HepG2 (cell line): ENCODE measurements around the gene HOXA10. TPM values are rescaled to one million over a fixed set of nuclear protein-coding genes. Genes with fewer than 3 reads are reported as not detected.

ENCODE experiments used
- ATAC-seq: fragments of 200-7000 bp; cut with Tn5 transposase; 3 replicates; pipeline ENCODE4 v1.9.1; 2020; ENCODE audit warnings: mild to moderate bottlenecking, moderate library complexity
- BruUV-seq: library from RNA; stranded (reverse); fragments of 400-500 nt; replicated peaks from 2 replicates; lab custom pipeline; 2021; lab: Mats Ljungman, UMichigan
- CTCF ChIA-PET: fragments of 300-600 bp; formaldehyde crosslinking; extraction: SDS; loops from one replicate; lab custom pipeline; 2021; ENCODE audit warnings: low total read pairs, inconsistent platforms, low intra/inter-chr PET ratio; lab: Yijun Ruan, JAX
- POLR2A ChIA-PET: fragments of 350-600 bp; sonication (Branson Sonifier 250); formaldehyde crosslinking; loops from one replicate; lab custom pipeline; 2020; ENCODE audit warnings: antibody characterized with exemption, inconsistent platforms; lab: Yijun Ruan, JAX
- DNase-seq: peaks from one replicate; pipeline ENCODE4 v3.0.0-alpha.2; 2015; ENCODE audit warnings: low spot score
- FAIRE-seq: peaks from 3 replicates; lab custom pipeline; 2011; peaks lifted over from hg19 to GRCh38; lab: Jason Lieb, UNC
- H2AFZ ChIP-seq: one replicate; pipeline ENCODE4 v1.6.1; 2011; ENCODE audit warnings: low read length, inconsistent platforms
- H3K27ac ChIP-seq: fragments of 300-600 bp; 3 replicates; pipeline ENCODE4 v1.8.0; 2011; ENCODE audit warnings: mixed run types, mild to moderate bottlenecking, mixed read lengths, low read length, inconsistent platforms; ENCODE audit not compliant: insufficient read depth; ENCODE audit errors: extremely low read length
- H3K27me3 ChIP-seq, 2 experiments: fragments of 200-600 bp in 1 of 2; 2 replicates in 1 of 2; 3 replicates in 1 of 2; pipeline versions ENCODE4 v1.6.0 to v1.8.0; 2011; ENCODE audit warnings: low read length in 2 of 2, mild to moderate bottlenecking in 2 of 2, moderate library complexity in 2 of 2, inconsistent platforms in 1 of 2; ENCODE audit not compliant: insufficient read depth in 2 of 2, control insufficient read depth in 1 of 2
- H3K36me3 ChIP-seq, 2 experiments: fragments of 200-600 bp in 1 of 2; replicated peaks in 1 of 2; 2 replicates in 1 of 2; 3 replicates in 1 of 2; pipeline versions ENCODE4 v1.5.1 to v1.8.0; 2011; ENCODE audit warnings: low read length in 2 of 2, inconsistent platforms in 1 of 2; ENCODE audit not compliant: insufficient read depth in 2 of 2, control insufficient read depth in 1 of 2
- H3K4me1 ChIP-seq: 2 replicates; pipeline ENCODE4 v1.5.1; 2012; ENCODE audit warnings: low read length, inconsistent platforms; ENCODE audit not compliant: insufficient read depth
- H3K4me2 ChIP-seq: 2 replicates; pipeline ENCODE4 v1.6.0; 2011; ENCODE audit warnings: low read depth, low read length, inconsistent platforms
- H3K4me3 ChIP-seq, 3 experiments: fragments of 200-600 bp in 1 of 3; sonication (generic), shearing (Covaris generic) in 1 of 3; replicated peaks in 1 of 3; 2 replicates each; pipeline ENCODE4 v1.5.1; 2011 to 2016; ENCODE audit warnings: low read length in 3 of 3, inconsistent platforms in 2 of 3, low read depth in 2 of 3, mild to moderate bottlenecking in 2 of 3, control low read depth in 1 of 3, mixed read lengths in 1 of 3; ENCODE audit not compliant: insufficient read depth in 1 of 3
- H3K79me2 ChIP-seq: one replicate; pipeline ENCODE4 v1.6.1; 2011; ENCODE audit warnings: low read length, inconsistent platforms; ENCODE audit not compliant: insufficient read depth
- H3K9ac ChIP-seq: 2 replicates; pipeline ENCODE4 v1.6.0; 2011; ENCODE audit warnings: mild to moderate bottlenecking, low read depth, low read length, inconsistent platforms; ENCODE audit not compliant: insufficient read depth
- H3K9me3 ChIP-seq: 2 replicates; pipeline ENCODE4 v1.5.1; 2012; ENCODE audit warnings: mild to moderate bottlenecking, low read length
- H4K20me1 ChIP-seq: 2 replicates; pipeline ENCODE4 v1.6.0; 2011; ENCODE audit warnings: inconsistent platforms, mild to moderate bottlenecking, low read length, moderate library complexity; ENCODE audit not compliant: insufficient read depth
- CBX1 ChIP-seq: IDR thresholded peaks from one replicate; pipeline ENCODE4 v1.6.1; 2016; ENCODE audit warnings: antibody characterized with exemption, low read depth
- CBX2 ChIP-seq, 2 experiments: fragments of 200-600 bp in 1 of 2; sonication (generic); formaldehyde crosslinking in 1 of 2; IDR thresholded peaks; 2 replicates each; pipeline versions ENCODE4 v1.7.0 to v1.8.1; 2018 to 2022; ENCODE audit warnings: low read depth in 2 of 2, low read length in 1 of 2, mild to moderate bottlenecking in 1 of 2, missing genetic modification reagents in 1 of 2
- CHD4 ChIP-seq: fragments of 200-600 bp; sonication (generic); IDR thresholded peaks from 2 replicates; pipeline ENCODE4 v1.7.0; 2017; ENCODE audit warnings: mild to moderate bottlenecking, low read length, borderline replicate concordance
- CREB1 ChIP-seq, 2 experiments: fragments of 450-650 bp in 1 of 2; IDR thresholded peaks; 2 replicates each; pipeline ENCODE4 v1.6.1; 2016 to 2017; ENCODE audit warnings: control low read depth in 1 of 2, mild to moderate bottlenecking in 1 of 2, missing compliant biosample characterization in 1 of 2, missing genetic modification characterization in 1 of 2
- EP300 ChIP-seq, 3 experiments: sonication (generic) in 1 of 3; formaldehyde crosslinking in 1 of 3; IDR thresholded peaks; 2 replicates each; pipeline versions ENCODE4 v1.5.1 to v1.6.1; 2011 to 2020; ENCODE audit warnings: low read depth in 2 of 3, low read length in 2 of 3, borderline replicate concordance in 1 of 3, improper control_type of control experiment in 1 of 3, mild to moderate bottlenecking in 1 of 3, missing genetic modification reagents in 1 of 3, moderate library complexity in 1 of 3
- MXD4 ChIP-seq: IDR thresholded peaks from 2 replicates; pipeline ENCODE4 v1.6.1; 2016; ENCODE audit warnings: mild to moderate bottlenecking, missing biosample characterization, missing genetic modification reagents
- NFE2 ChIP-seq: sonication (generic); formaldehyde crosslinking; IDR thresholded peaks from 2 replicates; pipeline ENCODE4 v1.4.0; 2020; ENCODE audit warnings: missing genetic modification reagents
- NKX3-1 ChIP-seq: sonication (generic); formaldehyde crosslinking; IDR thresholded peaks from 2 replicates; pipeline ENCODE4 v1.5.0; 2020; ENCODE audit warnings: missing genetic modification reagents
- SKI ChIP-seq: fragments of 450-650 bp; IDR thresholded peaks from one replicate; pipeline ENCODE4 v1.6.1; 2018; ENCODE audit warnings: mild to moderate bottlenecking; ENCODE audit not compliant: partially characterized antibody
- SRSF4 ChIP-seq: fragments of 200-400 bp; formaldehyde crosslinking; IDR thresholded peaks from one replicate; pipeline ENCODE4 v1.6.1; 2018; ENCODE audit warnings: mild to moderate bottlenecking, low read depth, low read length, moderate library complexity; ENCODE audit not compliant: poor library complexity, severe bottlenecking
- ZBTB7B ChIP-seq: sonication (generic); formaldehyde crosslinking; IDR thresholded peaks from 2 replicates; pipeline ENCODE4 v1.4.0; 2020; ENCODE audit warnings: missing genetic modification reagents
- ZKSCAN8 ChIP-seq: IDR thresholded peaks from 2 replicates; pipeline ENCODE4 v1.6.1; 2016; ENCODE audit warnings: borderline replicate concordance, missing genetic modification reagents, missing compliant biosample characterization
- WGBS: methylation state at CpG from one replicate; pipeline ENCODE4 v1.1.6; 2017; ENCODE audit warnings: low lambda C conversion rate; 5-methylcytosine and 5-hydroxymethylcytosine counted together
- in situ Hi-C: cut with HindIII; loops from 2 replicates; pipeline ENCODE4 v1.10.0; 2017; ENCODE audit warnings: low pct_unique_long_range_greater_than_20kb; ENCODE audit not compliant: extremely low pct_ligation_motif_present
- intact Hi-C: fragments of 100-400 bp; cut with micrococcal nuclease; formaldehyde crosslinking; loops from one replicate; pipeline ENCODE4 v1.10.0; 2022; ENCODE audit not compliant: unreplicated experiment
- polyA plus RNA-seq, 8 experiments: library from polyadenylated mRNA; depleted of rRNA in 3 of 8; stranded (reverse) in 7 of 8; unstranded in 1 of 8; fragments of >200 nt; fragmentation: Illumina TruSeq in 4 of 8; extraction: Trizol in 4 of 8; gene quantifications; 2 replicates each; pipeline versions ENCODE4 v1.2.1 to v1.2.3, GENCODE V29; 2011 to 2016; ENCODE audit warnings: low read depth in 4 of 8, missing spikeins in 1 of 8, mixed read lengths in 1 of 8; ENCODE audit not compliant: insufficient read depth in 1 of 8
- total RNA-seq, 5 experiments: library from RNA; depleted of rRNA; stranded (reverse); fragments of >200 nt; fragmentation: Illumina TruSeq; extraction: Trizol; gene quantifications; 2 replicates each; pipeline ENCODE4 v1.2.3, GENCODE V29; 2016; ENCODE audit warnings: low read depth in 1 of 5
- TF ChIP-seq, protein P1 (sequence below), 2 experiments: fragments of 450-650 bp in 1 of 2; sonication (generic) in 1 of 2; formaldehyde crosslinking; IDR thresholded peaks; 2 replicates each; pipeline versions ENCODE4 v1.5.0 to v1.8.0; 2020 to 2022; ENCODE audit warnings: mild to moderate bottlenecking in 1 of 2, missing genetic modification reagents in 1 of 2
- TF ChIP-seq, protein P2 (sequence below): sonication (generic); formaldehyde crosslinking; conservative IDR thresholded peaks from 2 replicates; pipeline ENCODE4 v1.8.0; 2022; ENCODE audit warnings: missing genetic modification reagents
- TF ChIP-seq, protein P3 (sequence below): sonication (generic); formaldehyde crosslinking; conservative IDR thresholded peaks from 2 replicates; pipeline ENCODE4 v1.8.0; 2022; ENCODE audit warnings: low read depth, missing genetic modification reagents
- TF ChIP-seq, protein P4 (sequence below): conservative IDR thresholded peaks from 2 replicates; pipeline ENCODE4 v1.6.1; 2018; ENCODE audit warnings: missing genetic modification reagents

The HOXA10 gene
- total and polyA plus RNA-seq, 2 of the 13 experiments (the other 11 are each of a cell fraction or from before 2014, with no cell fraction given), result not detected

DNA sequence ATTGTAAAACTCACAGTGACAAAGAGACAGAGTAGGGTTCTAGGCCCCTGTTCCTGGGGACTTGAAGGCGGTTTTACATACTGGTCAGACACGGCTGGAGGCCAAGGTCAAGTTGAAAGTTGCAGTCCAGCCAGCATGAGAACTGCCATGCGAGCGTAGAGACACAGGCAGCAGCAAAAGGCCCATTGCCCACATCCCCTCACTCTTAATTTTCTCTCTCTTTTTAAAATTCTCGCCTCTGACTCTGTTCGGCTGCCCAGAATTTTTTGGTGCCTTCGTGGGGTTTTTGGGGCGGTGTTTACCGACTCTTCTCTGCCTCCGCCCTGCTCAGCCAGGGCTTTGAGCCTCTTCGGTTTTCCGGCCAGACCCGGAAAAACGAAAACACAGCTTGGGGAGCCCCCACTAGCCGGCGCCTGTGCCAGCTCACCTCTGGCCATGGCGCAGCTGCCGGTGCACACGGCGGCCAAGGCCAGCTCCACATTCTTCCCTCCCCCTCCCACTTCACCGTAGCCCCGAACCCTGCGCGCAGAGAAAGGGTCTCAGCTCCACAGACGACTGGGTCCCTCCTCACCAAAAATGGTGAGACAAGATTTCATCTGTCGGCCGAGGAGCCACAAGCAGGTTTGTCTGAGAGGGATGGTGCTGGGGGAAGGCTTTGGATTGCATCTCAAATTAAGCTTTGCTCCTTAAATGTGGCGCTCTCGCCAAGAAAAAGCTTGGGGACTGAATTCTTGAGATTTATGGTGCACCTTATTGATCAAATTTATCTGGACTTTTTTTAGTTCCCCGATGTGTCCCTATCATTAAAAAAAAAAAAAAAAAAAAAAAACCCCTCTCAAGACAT, 28.1 kb upstream of the HOXA10 start:
- intact Hi-C loops (no loop called here), in situ Hi-C loops (loop anchor here (5.0 to 10.0 kb wide), 3 partner anchors 373 to 820 kb away; no protein-coding TSS in a partner anchor)
- Histone ChIP-seq H3K4me1 (peaks cover 30% of the 10 kb centered on the region), H3K27me3 (peaks cover 17 to 83% of the 10 kb centered on the region in 2 experiments), H3K27ac (no peak overlapping the region), H3K4me3 (no peak overlapping the region), H3K4me2 (peak overlapping the region; percentile 80; the same call in 1 of the 2 replicates), H3K9ac (no peak overlapping the region), H3K36me3 (no peaks in the 10 kb centered on the region), H4K20me1 (peaks cover 3% of the 10 kb centered on the region; the same call in 1 of the 2 replicates), H3K9me3 (no peaks in the 10 kb centered on the region), H3K79me2 (no peaks in the 10 kb centered on the region), H2AFZ (no peak overlapping the region)
- ChIA-PET CTCF (no interaction called here), POLR2A (no interaction called here)
- DNase-seq (no peak), FAIRE-seq (no peak), ATAC-seq (no peak)
- BruUV-seq, result no TSS peak
- 53% methylated on average over 26 of the region's 30 CpGs for WGBS
- TF ChIP-seq, protein P1, sequence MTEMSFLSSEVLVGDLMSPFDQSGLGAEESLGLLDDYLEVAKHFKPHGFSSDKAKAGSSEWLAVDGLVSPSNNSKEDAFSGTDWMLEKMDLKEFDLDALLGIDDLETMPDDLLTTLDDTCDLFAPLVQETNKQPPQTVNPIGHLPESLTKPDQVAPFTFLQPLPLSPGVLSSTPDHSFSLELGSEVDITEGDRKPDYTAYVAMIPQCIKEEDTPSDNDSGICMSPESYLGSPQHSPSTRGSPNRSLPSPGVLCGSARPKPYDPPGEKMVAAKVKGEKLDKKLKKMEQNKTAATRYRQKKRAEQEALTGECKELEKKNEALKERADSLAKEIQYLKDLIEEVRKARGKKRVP (CRISPR knock-in tag; IDR thresholded peaks at IDR 0.05), result no peak
- no peak for TF ChIP-seq NFE2
- TF ChIP-seq NKX3-1 (CRISPR knock-in tag), result no peak
- TF ChIP-seq CREB1 (IDR thresholded peaks at IDR 0.05), result no peak
- no peak for TF ChIP-seq CREB1 (CRISPR knock-in tag; IDR thresholded peaks at IDR 0.05)
- TF ChIP-seq CHD4, result no peak
- TF ChIP-seq, protein P2, sequence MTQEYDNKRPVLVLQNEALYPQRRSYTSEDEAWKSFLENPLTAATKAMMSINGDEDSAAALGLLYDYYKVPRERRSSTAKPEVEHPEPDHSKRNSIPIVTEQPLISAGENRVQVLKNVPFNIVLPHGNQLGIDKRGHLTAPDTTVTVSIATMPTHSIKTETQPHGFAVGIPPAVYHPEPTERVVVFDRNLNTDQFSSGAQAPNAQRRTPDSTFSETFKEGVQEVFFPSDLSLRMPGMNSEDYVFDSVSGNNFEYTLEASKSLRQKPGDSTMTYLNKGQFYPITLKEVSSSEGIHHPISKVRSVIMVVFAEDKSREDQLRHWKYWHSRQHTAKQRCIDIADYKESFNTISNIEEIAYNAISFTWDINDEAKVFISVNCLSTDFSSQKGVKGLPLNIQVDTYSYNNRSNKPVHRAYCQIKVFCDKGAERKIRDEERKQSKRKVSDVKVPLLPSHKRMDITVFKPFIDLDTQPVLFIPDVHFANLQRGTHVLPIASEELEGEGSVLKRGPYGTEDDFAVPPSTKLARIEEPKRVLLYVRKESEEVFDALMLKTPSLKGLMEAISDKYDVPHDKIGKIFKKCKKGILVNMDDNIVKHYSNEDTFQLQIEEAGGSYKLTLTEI (CRISPR knock-in tag), result no peak
- TF ChIP-seq SKI, result peak; percentile 75
- no peak for TF ChIP-seq ZKSCAN8 (CRISPR knock-in tag)
- TF ChIP-seq ZBTB7B (CRISPR knock-in tag), result no peak
- TF ChIP-seq, protein P3, sequence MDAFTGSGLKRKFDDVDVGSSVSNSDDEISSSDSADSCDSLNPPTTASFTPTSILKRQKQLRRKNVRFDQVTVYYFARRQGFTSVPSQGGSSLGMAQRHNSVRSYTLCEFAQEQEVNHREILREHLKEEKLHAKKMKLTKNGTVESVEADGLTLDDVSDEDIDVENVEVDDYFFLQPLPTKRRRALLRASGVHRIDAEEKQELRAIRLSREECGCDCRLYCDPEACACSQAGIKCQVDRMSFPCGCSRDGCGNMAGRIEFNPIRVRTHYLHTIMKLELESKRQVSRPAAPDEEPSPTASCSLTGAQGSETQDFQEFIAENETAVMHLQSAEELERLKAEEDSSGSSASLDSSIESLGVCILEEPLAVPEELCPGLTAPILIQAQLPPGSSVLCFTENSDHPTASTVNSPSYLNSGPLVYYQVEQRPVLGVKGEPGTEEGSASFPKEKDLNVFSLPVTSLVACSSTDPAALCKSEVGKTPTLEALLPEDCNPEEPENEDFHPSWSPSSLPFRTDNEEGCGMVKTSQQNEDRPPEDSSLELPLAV, result no peak
- TF ChIP-seq, protein P4, sequence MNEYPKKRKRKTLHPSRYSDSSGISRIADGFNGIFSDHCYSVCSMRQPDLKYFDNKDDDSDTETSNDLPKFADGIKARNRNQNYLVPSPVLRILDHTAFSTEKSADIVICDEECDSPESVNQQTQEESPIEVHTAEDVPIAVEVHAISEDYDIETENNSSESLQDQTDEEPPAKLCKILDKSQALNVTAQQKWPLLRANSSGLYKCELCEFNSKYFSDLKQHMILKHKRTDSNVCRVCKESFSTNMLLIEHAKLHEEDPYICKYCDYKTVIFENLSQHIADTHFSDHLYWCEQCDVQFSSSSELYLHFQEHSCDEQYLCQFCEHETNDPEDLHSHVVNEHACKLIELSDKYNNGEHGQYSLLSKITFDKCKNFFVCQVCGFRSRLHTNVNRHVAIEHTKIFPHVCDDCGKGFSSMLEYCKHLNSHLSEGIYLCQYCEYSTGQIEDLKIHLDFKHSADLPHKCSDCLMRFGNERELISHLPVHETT (CRISPR knock-in tag), result no peak
- TF ChIP-seq CBX1, result no peak
- no peak for TF ChIP-seq MXD4
- no peak for TF ChIP-seq SRSF4
- 0 out of 2 replicates have a peak, but pooled peaks have one; percentile 63 for TF ChIP-seq CBX2 (IDR thresholded peaks at IDR 0.05; ENCODE audit: low read depth, low read length)
- TF ChIP-seq CBX2 (CRISPR knock-in tag; IDR thresholded peaks at IDR 0.05; ENCODE audit: low read depth), result no peak
- no peak for TF ChIP-seq EP300 (IDR thresholded peaks at IDR 0.05; ENCODE audit: low read depth in 2 of 2, low read length in 2 of 2)
- no peak for TF ChIP-seq EP300 (CRISPR knock-in tag; IDR thresholded peaks at IDR 0.05; ENCODE audit: borderline replicate concordance)
